Activated CD8-positive, alpha-beta memory T cell treated with anti-CD3 and anti-CD28 coated beads, Interleukin-2, amount 50 U/mL, for 24 hours (primary cell): ENCODE data around the gene OOSP2.
"Not testable (repeated sequence)": the region's sequence is repeated elsewhere in the genome, so short reads cannot be mapped to it uniquely, and the experiment has no call there.

Experiments
- DNase-seq: peaks from one replicate; pipeline ENCODE4 v3.0.0-alpha.2; 2020; ENCODE audit errors: extremely low read depth

Gene OOSP2, protein sequence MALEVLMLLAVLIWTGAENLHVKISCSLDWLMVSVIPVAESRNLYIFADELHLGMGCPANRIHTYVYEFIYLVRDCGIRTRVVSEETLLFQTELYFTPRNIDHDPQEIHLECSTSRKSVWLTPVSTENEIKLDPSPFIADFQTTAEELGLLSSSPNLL

DNA sequence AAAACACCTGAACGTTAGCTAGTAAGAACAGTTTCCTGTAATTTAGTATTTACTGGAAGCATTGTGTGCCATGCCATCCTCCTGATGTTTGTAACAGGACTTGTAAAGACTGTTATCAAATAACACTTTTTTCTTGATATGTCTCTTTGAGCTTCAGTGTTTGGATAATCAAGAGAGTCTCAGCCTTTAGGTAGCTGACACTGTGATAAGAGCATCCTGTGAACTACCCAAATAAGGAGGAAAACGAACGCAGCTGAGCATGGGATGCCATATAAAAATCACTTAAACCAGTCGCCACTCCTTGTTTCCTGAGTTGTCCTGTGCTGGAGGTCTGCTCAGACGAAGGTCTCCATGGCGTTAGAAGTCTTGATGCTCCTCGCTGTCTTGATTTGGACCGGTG lies at the start of gene OOSP2:
Gene OOSP2 (plus strand): TSS at position 301 of the 400 bp plus-strand sequence. CDS start 51 bp downstream, at position 352.
- DNase-seq = no peak

DNA sequence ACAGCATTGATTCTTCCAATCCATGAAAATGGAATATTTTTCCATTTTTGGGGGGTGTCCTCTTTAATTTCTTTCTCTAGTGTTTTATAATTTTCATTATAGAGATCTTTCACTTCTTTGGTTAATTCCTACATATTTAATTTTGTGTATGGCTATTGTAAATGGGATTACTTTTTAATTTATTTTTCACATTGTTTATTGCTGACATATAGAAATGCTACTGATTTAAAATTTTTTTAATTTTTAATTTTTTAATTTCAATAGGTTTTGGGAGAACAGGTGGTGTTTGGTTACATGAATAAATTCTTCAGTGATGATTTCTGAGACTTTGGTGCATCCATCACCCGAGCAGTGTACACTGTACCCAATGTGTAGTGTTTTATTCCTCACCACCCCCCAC lies 49.8 kb upstream of the OOSP2 start:
- no peak for DNase-seq

DNA sequence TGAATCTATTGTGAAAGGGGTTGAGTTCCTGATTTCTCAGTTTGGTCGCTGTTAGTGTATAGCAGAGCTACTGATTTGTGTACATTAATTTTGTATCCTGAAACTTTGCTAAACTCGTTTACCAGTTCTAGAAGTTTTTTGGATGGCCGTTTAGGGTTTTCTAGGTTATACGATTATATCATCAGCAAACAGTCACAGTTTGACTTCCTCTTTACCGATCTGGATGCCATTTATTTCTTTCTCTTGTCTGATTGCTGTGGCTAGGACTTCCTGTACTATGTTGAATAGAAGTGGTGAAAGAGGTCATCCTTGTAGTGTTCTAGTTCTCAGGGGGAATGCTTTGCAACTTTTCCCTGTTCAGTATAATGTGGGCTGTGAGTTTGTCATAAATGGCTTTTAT lies 47.8 kb upstream of the OOSP2 start:
- no peak for DNase-seq

DNA sequence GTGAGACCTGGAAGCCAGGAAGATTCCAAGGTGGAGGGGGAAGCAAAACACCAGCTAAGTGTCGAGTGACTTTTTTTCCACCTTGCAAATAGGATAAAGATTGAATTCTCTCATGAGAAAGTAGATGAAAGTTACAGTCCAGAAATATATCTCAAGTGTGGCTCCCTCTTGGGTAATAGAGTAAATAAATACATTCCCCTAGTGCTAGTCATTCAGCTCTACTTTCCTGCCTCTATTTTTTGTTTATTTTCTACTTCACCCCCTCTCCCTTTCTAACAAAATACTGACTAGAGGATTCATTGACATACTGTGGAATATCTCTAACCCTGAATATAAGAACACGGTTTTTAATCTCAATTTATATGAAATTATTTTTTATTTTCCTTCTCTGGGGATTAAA lies 42.4 kb upstream of the OOSP2 start:
- DNase-seq = no peak

GRCh38 chr11:59999691-60000090 lies 40.5 kb upstream of the OOSP2 start:
- no peak for DNase-seq

DNA sequence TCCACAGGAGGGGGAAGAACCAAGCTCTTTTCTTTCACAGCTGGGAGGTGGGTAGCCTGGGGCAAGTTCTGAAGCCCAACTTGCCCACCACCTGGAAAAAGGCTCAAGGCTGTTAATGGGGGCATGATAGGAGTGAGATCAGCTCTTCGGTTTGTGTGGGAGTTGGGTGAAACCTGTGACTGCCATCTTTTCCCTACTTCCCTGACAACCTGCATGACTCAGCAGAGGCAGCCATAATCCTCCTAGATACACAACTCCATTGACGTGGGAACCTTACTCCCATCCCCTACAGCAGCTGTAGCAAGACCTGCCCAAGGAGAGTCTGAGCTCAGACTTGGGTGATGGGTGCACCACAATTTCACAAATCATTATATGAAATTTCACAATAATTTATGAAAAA lies 36.5 kb upstream of the OOSP2 start:
- no peak for DNase-seq

DNA sequence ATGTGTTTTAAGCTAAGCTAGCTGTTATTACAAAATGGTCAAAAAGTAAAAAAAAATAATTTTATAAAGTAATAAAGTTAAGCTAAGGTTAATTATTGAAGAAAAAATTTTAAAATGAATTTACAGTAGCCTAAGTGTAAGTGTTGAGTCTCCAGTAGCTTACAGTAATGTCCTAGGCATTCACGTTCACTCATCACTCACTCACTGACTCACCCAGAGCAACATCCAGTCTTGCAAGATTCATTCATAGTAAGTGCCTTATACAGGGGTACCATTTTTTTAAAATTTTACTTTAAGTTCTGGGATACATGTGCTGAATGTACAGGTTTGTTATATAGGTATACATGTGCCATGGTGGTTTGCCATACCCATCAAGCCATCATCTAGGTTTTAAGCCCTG lies 34.8 kb upstream of the OOSP2 start:
- no peak for DNase-seq

DNA sequence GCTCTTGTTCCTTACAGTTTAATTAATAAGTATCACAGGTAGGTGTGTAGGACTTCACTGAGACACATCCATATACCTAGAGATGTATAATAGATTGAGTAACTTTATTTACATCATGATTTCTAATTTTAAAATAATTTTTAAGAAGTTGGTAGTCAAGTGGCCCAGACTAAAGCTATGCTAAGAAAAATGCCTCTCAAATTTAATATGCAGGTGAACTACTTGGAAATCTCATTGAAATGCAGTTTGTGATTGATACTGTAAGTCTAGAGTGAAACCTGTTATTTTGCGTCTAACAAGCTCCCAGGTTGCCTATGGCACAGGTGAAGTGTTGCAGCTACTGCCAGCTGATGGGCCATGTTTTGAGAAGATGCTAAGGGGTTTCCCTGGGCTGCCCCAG lies 23.3 kb upstream of the OOSP2 start, which contains the start of gene OOSP4B:
Gene OOSP4B (plus strand): TSS at position 301 of the 400 bp plus-strand sequence.
- DNase-seq = no peak

- DNase-seq = no peak
Measured at GRCh38 chr11:60018058-60018457, 22.2 kb upstream of the OOSP2 start.

DNA sequence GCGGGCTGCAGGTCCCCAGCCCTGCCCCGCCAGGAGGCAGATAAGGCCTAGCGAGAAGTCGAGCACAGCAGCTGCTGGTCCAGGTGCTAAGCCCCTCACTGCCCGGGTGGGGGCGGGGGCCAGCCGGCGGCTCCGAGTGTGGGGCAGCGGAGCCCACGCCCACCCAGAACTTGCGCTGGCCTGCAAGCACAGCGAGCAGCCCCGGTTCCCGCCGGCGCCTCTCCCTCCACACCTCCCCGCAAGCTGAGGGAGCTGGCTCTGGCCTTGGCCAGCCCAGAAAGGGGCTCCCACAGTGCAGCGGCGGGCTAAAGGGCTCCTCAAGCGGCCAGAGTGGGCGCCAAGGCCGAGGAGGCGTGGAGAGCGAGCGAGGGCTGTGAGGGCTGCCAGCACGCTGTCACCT lies 19.8 kb upstream of the OOSP2 start:
- not testable (repeated sequence) for DNase-seq

- DNase-seq = no peak
Measured at GRCh38 chr11:60029015-60029632, 11.1 kb upstream of the OOSP2 start.

GRCh38 chr11:60050422-60050821 lies 10.2 kb downstream of the OOSP2 start:
- not testable (repeated sequence) for DNase-seq

GRCh38 chr11:60050839-60051238 lies 10.6 kb downstream of the OOSP2 start:
- not testable (repeated sequence) for DNase-seq

GRCh38 chr11:60056349-60056969 lies 16.2 kb downstream of the OOSP2 start, which contains the start of gene MS4A3:
Gene MS4A3 (plus strand): TSS chr11:60056665. CDS start chr11:60061161, 4,496 bp downstream.
- DNase-seq = no peak

DNA sequence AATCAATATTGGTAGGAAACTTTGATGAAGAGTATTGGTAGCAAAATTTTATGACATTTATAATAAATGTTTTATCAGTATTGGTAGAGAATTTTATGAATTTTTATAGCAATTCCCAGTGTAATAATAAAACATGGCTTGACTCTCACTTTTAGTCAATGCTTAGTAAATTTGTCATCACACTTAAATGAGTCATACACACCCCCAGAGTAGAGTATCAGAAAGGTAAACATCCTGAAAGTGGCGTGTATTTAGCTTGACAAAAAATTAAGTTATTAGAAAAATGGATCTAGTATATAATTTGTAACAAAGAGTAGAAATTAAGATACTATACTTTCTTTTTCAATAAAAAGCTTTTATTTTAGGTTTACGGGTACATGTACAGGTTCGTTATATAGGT lies 18.8 kb downstream of the OOSP2 start:
- no peak for DNase-seq

- no peak for DNase-seq
Measured at GRCh38 chr11:60059521-60060240, 19.5 kb downstream of the OOSP2 start.

DNA sequence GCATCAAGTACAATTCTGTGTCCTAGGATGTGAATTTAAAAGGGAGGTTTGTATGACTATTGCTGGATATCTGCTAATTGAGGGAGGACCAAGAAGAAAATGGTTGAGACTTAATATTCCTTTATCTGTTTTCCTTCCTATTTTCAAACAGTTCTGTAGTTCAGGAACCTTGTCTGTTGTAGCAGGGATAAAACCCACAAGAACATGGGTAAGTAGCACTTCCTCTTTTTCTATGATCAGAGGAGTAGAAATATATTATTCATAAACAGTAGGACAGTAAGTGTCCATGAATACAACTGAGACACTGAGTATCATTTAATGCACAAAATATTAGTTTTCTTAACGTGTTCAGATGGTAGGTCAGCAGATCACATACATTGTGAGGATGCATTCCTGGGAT lies 23.9 kb downstream of the OOSP2 start:
- DNase-seq = no peak

DNA sequence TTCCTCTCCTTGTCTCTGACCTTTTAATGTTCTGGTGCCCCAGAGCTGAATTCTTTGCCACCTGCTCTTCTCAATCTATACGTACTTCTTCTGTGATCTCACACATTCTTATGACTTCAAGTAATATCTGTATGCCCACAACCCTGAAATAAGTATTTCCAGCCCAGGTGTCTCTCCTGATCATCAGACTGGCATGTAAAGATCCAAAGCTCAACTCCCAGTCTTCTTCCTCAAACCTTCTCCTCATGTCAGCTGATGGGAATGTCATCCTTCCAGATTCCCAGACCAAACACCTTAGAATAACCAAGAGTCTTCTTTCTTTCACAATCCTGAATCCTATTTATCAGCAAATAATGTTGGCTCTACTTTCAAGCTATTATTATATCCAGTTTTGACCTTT lies 25.6 kb downstream of the OOSP2 start:
- DNase-seq = no peak

- no peak for DNase-seq
Measured at GRCh38 chr11:60069450-60069849, 29.2 kb downstream of the OOSP2 start.

DNA sequence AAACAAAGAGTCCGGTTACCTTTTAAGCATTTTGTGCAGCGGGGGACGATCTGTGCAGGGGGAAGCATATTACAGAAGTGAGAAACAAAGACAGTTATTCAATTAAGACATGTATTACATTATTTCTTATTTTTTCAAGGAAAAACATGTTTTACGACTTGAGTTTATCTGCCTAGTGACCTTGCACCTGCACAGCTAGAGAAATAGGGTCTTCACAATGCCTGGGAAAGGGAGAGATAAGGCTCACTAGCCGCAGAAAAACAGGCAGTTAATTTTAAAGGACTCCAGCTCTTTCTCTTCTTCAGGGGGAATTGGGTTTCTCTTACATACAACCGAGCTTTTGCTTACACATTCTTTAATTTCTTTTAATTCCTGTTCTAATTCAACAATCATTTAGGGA lies 31.4 kb downstream of the OOSP2 start:
- DNase-seq = not testable (repeated sequence)

GRCh38 chr11:60077216-60077817 lies 37.1 kb downstream of the OOSP2 start:
- DNase-seq = no peak

GRCh38 chr11:60077981-60078380 lies 37.8 kb downstream of the OOSP2 start:
- no peak for DNase-seq
